ENCODE measurements around the gene SASH1. TPM values are rescaled to one million over a fixed set of nuclear protein-coding genes. Genes with fewer than 3 reads are reported as not detected.

SASH1 gene
- total RNA-seq, 1 experiment from 2014 or later, result 33.2 TPM

DNA sequence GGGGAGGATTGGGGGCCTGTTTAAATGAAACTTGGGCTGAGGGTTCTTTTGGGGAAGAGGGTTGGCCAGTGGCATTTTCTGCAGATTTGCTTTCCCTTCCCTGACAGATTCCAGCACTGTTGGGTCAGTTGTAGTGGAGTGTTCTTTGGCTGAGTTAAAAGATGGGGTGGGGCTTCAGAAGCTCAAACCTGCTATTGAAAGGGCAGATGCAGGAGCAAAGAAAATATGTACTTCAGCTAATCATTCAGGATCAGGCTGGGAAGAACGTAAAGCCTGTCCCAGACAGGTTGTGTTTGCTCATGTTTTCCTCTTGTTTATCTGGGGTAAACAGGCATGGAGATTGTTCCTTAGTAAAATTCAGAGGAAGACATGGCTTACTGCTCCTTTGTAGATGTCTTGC, 2.5 kb downstream of the SASH1 start:
- H2BK12ac ChIP-seq (ENCODE audit: insufficient read length, low read depth, low read length), result no peak overlapping the region
- Mint-ChIP-seq H3K27me3 (ENCODE audit: low read depth) (no peaks in the 10 kb centered on the region), H3K4me1 (peaks cover 61 to 74% of the 10 kb centered on the region in 2 experiments), H3K9me3 (no peaks in the 10 kb centered on the region; a peak in 1 of 5 replicates), H3K27ac (peak overlapping the region in 2 of 3 experiments; percentile 38 to 53; a peak in 4 of 7 replicates), H3K4me3 (peak overlapping the region; percentile 26 to 73), H3K36me3 (ENCODE audit: insufficient read depth in 1 of 3, low read depth in 3 of 3) (peaks cover 0 to 6% (median 0%) of the 10 kb centered on the region in 3 experiments; a peak in 3 of 7 replicates)
- H3K9me3 ChIP-seq (ENCODE audit: control insufficient read depth, low read depth, low read length), result no peaks in the 10 kb centered on the region
- H4K20me1 ChIP-seq (ENCODE audit: control insufficient read depth, insufficient read depth, insufficient read length), result no peaks in the 10 kb centered on the region
- no peak overlapping the region for H2BK5ac ChIP-seq (ENCODE audit: insufficient read length, low read length)
- peaks cover 16% of the 10 kb centered on the region for H3K23me2 ChIP-seq (ENCODE audit: insufficient read length, low read depth, low read length, poor library complexity, severe bottlenecking)
- H3K56ac ChIP-seq (ENCODE audit: insufficient read length, low read depth, low read length), result no peak overlapping the region
- H4K8ac ChIP-seq (replicated peaks; ENCODE audit: insufficient read length, low read depth, low read length), result no peak overlapping the region
- no peak overlapping the region for H3K18ac ChIP-seq (ENCODE audit: insufficient read length, low read depth, low read length)
- no peak overlapping the region for H3K14ac ChIP-seq (ENCODE audit: insufficient read depth, low read length)
- no peak overlapping the region for H2AFZ ChIP-seq (ENCODE audit: low read length)
- H2BK120ac ChIP-seq (ENCODE audit: low read depth, low read length, poor library complexity, severe bottlenecking), result no peak overlapping the region
- H2BK20ac ChIP-seq (ENCODE audit: low read depth, low read length, poor library complexity, severe bottlenecking), result no peak overlapping the region
- TF ChIP-seq, protein P1, sequence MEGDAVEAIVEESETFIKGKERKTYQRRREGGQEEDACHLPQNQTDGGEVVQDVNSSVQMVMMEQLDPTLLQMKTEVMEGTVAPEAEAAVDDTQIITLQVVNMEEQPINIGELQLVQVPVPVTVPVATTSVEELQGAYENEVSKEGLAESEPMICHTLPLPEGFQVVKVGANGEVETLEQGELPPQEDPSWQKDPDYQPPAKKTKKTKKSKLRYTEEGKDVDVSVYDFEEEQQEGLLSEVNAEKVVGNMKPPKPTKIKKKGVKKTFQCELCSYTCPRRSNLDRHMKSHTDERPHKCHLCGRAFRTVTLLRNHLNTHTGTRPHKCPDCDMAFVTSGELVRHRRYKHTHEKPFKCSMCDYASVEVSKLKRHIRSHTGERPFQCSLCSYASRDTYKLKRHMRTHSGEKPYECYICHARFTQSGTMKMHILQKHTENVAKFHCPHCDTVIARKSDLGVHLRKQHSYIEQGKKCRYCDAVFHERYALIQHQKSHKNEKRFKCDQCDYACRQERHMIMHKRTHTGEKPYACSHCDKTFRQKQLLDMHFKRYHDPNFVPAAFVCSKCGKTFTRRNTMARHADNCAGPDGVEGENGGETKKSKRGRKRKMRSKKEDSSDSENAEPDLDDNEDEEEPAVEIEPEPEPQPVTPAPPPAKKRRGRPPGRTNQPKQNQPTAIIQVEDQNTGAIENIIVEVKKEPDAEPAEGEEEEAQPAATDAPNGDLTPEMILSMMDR (conservative IDR thresholded peaks at IDR 0.05), result no peak
- no peak overlapping the region for H3K23ac ChIP-seq (ENCODE audit: insufficient read length, low read depth, low read length)
- peak overlapping the region; percentile 26 for H3K4me2 ChIP-seq (ENCODE audit: insufficient read depth, insufficient read length, low read length)
- H3T11ph ChIP-seq (ENCODE audit: low read length), result no peak overlapping the region
- WGBS (ENCODE audit: extremely low coverage, insufficient read length, low lambda C conversion rate), result no CpG with 5 or more reads among the region's 1 CpG
- H2AK5ac ChIP-seq (ENCODE audit: insufficient read length, low read length), result no peak overlapping the region
- no peak overlapping the region for H2BK15ac ChIP-seq (ENCODE audit: low read depth, low read length)
- no peak overlapping the region for H4K91ac ChIP-seq (ENCODE audit: insufficient read length, low read depth, low read length)
- peaks cover 16% of the 10 kb centered on the region; the same call in 1 of the 2 replicates for H3K4me1 ChIP-seq (ENCODE audit: insufficient read depth, low read length)
- no peak overlapping the region for H3K4ac ChIP-seq (ENCODE audit: low read depth, low read length)
- no peaks in the 10 kb centered on the region for H3K27me3 ChIP-seq (ENCODE audit: insufficient read depth, low read length)
- H3K27ac ChIP-seq (ENCODE audit: insufficient read length, low read depth, low read length), result no peak overlapping the region
- H3K9ac ChIP-seq (ENCODE audit: extremely low read depth, insufficient read length, low read length), result no peak overlapping the region
- DNase-seq, result no peak
- no peak overlapping the region for H4K5ac ChIP-seq (ENCODE audit: insufficient read length, low read depth, low read length)
- peaks cover 3% of the 10 kb centered on the region; the same call in 1 of the 2 replicates for H3K79me2 ChIP-seq (ENCODE audit: insufficient read depth, low read length)
- no peaks in the 10 kb centered on the region for H3K79me1 ChIP-seq (ENCODE audit: insufficient read depth, low read depth, low read length, poor library complexity, severe bottlenecking)
